ENCODE data around the gene ALDOC. TPM values are rescaled to one million over a fixed set of nuclear protein-coding genes. Genes with fewer than 3 reads are reported as not detected.
A peak's percentile ranks its signal among the peaks of the same experiment; 100 is the strongest.
"Not testable (repeated sequence)": the region's sequence is repeated elsewhere in the genome, so short reads cannot be mapped to it uniquely, and the experiment has no call there.

Gene ALDOC
- total RNA-seq = 10 to 100 TPM; 85.6 to 85.8 TPM

- peak; percentile 99 for DNase-seq
- Mint-ChIP-seq H3K4me1 (peaks cover 21% of the 10 kb centered on the region), H3K27me3 (no peaks in the 10 kb centered on the region), H3K9me3 (no peaks in the 10 kb centered on the region), H3K4me3 (peak within 1 kb of the TSS; percentile 87), H3K27ac (peak within 1 kb of the TSS; percentile 89), H3K36me3 (peaks cover 30% of the 10 kb centered on the region)
Measured at GRCh38 chr17:28576758-28577465, at the start of gene ALDOC. TSS of gene ALDOC (minus strand) at chr17:28576895. CDS start at chr17:28575532, 1,363 bp downstream.

GRCh38 chr17:28624148-28624547 is 47.5 kb upstream of the ALDOC start:
- Mint-ChIP-seq H3K36me3 (peaks cover 24% of the 10 kb centered on the region), H3K4me3 (no peak overlapping the region), H3K4me1 (peaks cover 2% of the 10 kb centered on the region), H3K27me3 (no peaks in the 10 kb centered on the region), H3K27ac (no peak overlapping the region), H3K9me3 (no peaks in the 10 kb centered on the region)
- DNase-seq = no peak

- H3K36me3 Mint-ChIP-seq = peaks cover 27% of the 10 kb centered on the region
- H3K27me3 Mint-ChIP-seq = no peaks in the 10 kb centered on the region
- peaks cover 2% of the 10 kb centered on the region for H3K4me1 Mint-ChIP-seq
- H3K9me3 Mint-ChIP-seq = no peaks in the 10 kb centered on the region
- no peak overlapping the region for H3K27ac Mint-ChIP-seq
- H3K4me3 Mint-ChIP-seq = no peak overlapping the region
- DNase-seq = no peak
Measured at GRCh38 chr17:28623696-28624095, 47.0 kb upstream of the ALDOC start.

GRCh38 chr17:28622186-28622585 is 45.5 kb upstream of the ALDOC start:
- no peak overlapping the region for H3K4me3 Mint-ChIP-seq
- H3K27me3 Mint-ChIP-seq = no peaks in the 10 kb centered on the region
- peaks cover 27% of the 10 kb centered on the region for H3K36me3 Mint-ChIP-seq
- H3K4me1 Mint-ChIP-seq = peaks cover 2% of the 10 kb centered on the region
- no peak for DNase-seq
- H3K9me3 Mint-ChIP-seq = no peaks in the 10 kb centered on the region
- H3K27ac Mint-ChIP-seq = no peak overlapping the region

GRCh38 chr17:28620010-28620409 is 43.3 kb upstream of the ALDOC start:
- no peaks in the 10 kb centered on the region for H3K4me1 Mint-ChIP-seq
- H3K4me3 Mint-ChIP-seq = no peak overlapping the region
- DNase-seq = no peak
- H3K27me3 Mint-ChIP-seq = no peaks in the 10 kb centered on the region
- no peak overlapping the region for H3K27ac Mint-ChIP-seq
- H3K36me3 Mint-ChIP-seq = peaks cover 26% of the 10 kb centered on the region
- no peaks in the 10 kb centered on the region for H3K9me3 Mint-ChIP-seq

GRCh38 chr17:28618464-28618863 is 41.8 kb upstream of the ALDOC start:
- H3K9me3 Mint-ChIP-seq = no peaks in the 10 kb centered on the region
- H3K4me1 Mint-ChIP-seq = no peaks in the 10 kb centered on the region
- peak overlapping the region; percentile 31 for H3K27ac Mint-ChIP-seq

GRCh38 chr17:28616281-28616680 is 39.6 kb upstream of the ALDOC start:
- no peak for DNase-seq
- Mint-ChIP-seq H3K27ac (no peak overlapping the region), H3K36me3 (peaks cover 23% of the 10 kb centered on the region), H3K4me3 (no peak overlapping the region), H3K9me3 (no peaks in the 10 kb centered on the region), H3K27me3 (no peaks in the 10 kb centered on the region), H3K4me1 (no peaks in the 10 kb centered on the region)

More at GRCh38 chr17:28618464-28618863, 41.8 kb upstream of the ALDOC start:
- H3K27me3 Mint-ChIP-seq = no peaks in the 10 kb centered on the region
- H3K4me3 Mint-ChIP-seq = no peak overlapping the region
- no peak for DNase-seq
- H3K36me3 Mint-ChIP-seq = peaks cover 28% of the 10 kb centered on the region

- H3K27me3 Mint-ChIP-seq = no peaks in the 10 kb centered on the region
- H3K9me3 Mint-ChIP-seq = no peaks in the 10 kb centered on the region
- no peak overlapping the region for H3K4me3 Mint-ChIP-seq
- no peaks in the 10 kb centered on the region for H3K4me1 Mint-ChIP-seq
- no peak for DNase-seq
- H3K27ac Mint-ChIP-seq = no peak overlapping the region
- H3K36me3 Mint-ChIP-seq = peaks cover 23% of the 10 kb centered on the region
Measured at GRCh38 chr17:28615260-28615940, 38.7 kb upstream of the ALDOC start.

- H3K27ac Mint-ChIP-seq = no peak within 1 kb of the TSS
- H3K4me1 Mint-ChIP-seq = no peaks in the 10 kb centered on the region
- H3K4me3 Mint-ChIP-seq = no peak within 1 kb of the TSS
- no peak for DNase-seq
- no peaks in the 10 kb centered on the region for H3K27me3 Mint-ChIP-seq
- no peaks in the 10 kb centered on the region for H3K9me3 Mint-ChIP-seq
- peaks cover 19% of the 10 kb centered on the region for H3K36me3 Mint-ChIP-seq
Measured at GRCh38 chr17:28613931-28614381, 37.3 kb upstream of the ALDOC start, which contains the start of gene RSKR. TSS of gene RSKR (minus strand) at chr17:28614185. CDS start at chr17:28614161, 24 bp downstream.

- H3K9me3 Mint-ChIP-seq = no peaks in the 10 kb centered on the region
- H3K4me3 Mint-ChIP-seq = no peak overlapping the region
- no peak overlapping the region for H3K27ac Mint-ChIP-seq
- DNase-seq = peak; percentile 13
- H3K27me3 Mint-ChIP-seq = no peaks in the 10 kb centered on the region
- H3K4me1 Mint-ChIP-seq = no peaks in the 10 kb centered on the region
- peaks cover 16% of the 10 kb centered on the region for H3K36me3 Mint-ChIP-seq
Measured at GRCh38 chr17:28612936-28613872, 36.5 kb upstream of the ALDOC start.

- DNase-seq = no peak
- H3K4me1 Mint-ChIP-seq = no peaks in the 10 kb centered on the region
- H3K9me3 Mint-ChIP-seq = no peaks in the 10 kb centered on the region
- H3K4me3 Mint-ChIP-seq = no peak overlapping the region
- no peak overlapping the region for H3K27ac Mint-ChIP-seq
- H3K36me3 Mint-ChIP-seq = peaks cover 16% of the 10 kb centered on the region
- no peaks in the 10 kb centered on the region for H3K27me3 Mint-ChIP-seq
Measured at GRCh38 chr17:28612531-28612930, 35.8 kb upstream of the ALDOC start.

GRCh38 chr17:28610376-28610775 is 33.7 kb upstream of the ALDOC start:
- H3K36me3 Mint-ChIP-seq = peaks cover 13% of the 10 kb centered on the region
- DNase-seq = no peak
- H3K4me3 Mint-ChIP-seq = no peak overlapping the region
- no peaks in the 10 kb centered on the region for H3K9me3 Mint-ChIP-seq
- H3K27me3 Mint-ChIP-seq = no peaks in the 10 kb centered on the region
- H3K4me1 Mint-ChIP-seq = no peaks in the 10 kb centered on the region
- H3K27ac Mint-ChIP-seq = no peak overlapping the region

- not testable (repeated sequence) for H3K27me3 Mint-ChIP-seq, DNase-seq, H3K36me3 Mint-ChIP-seq, H3K27ac Mint-ChIP-seq, H3K4me3 Mint-ChIP-seq, H3K9me3 Mint-ChIP-seq, H3K4me1 Mint-ChIP-seq
Measured at GRCh38 chr17:28604031-28604430, 27.3 kb upstream of the ALDOC start.

GRCh38 chr17:28599311-28600184 is 22.9 kb upstream of the ALDOC start:
- H3K9me3 Mint-ChIP-seq = no peaks in the 10 kb centered on the region
- H3K4me3 Mint-ChIP-seq = peak overlapping the region; percentile 90
- no peaks in the 10 kb centered on the region for H3K27me3 Mint-ChIP-seq
- H3K4me1 Mint-ChIP-seq = peaks cover 16% of the 10 kb centered on the region
- H3K27ac Mint-ChIP-seq = peak overlapping the region; percentile 91
- peaks cover 16% of the 10 kb centered on the region for H3K36me3 Mint-ChIP-seq
- DNase-seq = peak; percentile 74
